ENCODE results near the gene CEP20.

GRCh38 chr16:15870011-15870410 lies 18.4 kb downstream of the CEP20 start:
- TF ChIP-seq, protein P1, sequence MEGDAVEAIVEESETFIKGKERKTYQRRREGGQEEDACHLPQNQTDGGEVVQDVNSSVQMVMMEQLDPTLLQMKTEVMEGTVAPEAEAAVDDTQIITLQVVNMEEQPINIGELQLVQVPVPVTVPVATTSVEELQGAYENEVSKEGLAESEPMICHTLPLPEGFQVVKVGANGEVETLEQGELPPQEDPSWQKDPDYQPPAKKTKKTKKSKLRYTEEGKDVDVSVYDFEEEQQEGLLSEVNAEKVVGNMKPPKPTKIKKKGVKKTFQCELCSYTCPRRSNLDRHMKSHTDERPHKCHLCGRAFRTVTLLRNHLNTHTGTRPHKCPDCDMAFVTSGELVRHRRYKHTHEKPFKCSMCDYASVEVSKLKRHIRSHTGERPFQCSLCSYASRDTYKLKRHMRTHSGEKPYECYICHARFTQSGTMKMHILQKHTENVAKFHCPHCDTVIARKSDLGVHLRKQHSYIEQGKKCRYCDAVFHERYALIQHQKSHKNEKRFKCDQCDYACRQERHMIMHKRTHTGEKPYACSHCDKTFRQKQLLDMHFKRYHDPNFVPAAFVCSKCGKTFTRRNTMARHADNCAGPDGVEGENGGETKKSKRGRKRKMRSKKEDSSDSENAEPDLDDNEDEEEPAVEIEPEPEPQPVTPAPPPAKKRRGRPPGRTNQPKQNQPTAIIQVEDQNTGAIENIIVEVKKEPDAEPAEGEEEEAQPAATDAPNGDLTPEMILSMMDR (IDR thresholded peaks at IDR 0.05): no peak
- TF ChIP-seq, protein P2, sequence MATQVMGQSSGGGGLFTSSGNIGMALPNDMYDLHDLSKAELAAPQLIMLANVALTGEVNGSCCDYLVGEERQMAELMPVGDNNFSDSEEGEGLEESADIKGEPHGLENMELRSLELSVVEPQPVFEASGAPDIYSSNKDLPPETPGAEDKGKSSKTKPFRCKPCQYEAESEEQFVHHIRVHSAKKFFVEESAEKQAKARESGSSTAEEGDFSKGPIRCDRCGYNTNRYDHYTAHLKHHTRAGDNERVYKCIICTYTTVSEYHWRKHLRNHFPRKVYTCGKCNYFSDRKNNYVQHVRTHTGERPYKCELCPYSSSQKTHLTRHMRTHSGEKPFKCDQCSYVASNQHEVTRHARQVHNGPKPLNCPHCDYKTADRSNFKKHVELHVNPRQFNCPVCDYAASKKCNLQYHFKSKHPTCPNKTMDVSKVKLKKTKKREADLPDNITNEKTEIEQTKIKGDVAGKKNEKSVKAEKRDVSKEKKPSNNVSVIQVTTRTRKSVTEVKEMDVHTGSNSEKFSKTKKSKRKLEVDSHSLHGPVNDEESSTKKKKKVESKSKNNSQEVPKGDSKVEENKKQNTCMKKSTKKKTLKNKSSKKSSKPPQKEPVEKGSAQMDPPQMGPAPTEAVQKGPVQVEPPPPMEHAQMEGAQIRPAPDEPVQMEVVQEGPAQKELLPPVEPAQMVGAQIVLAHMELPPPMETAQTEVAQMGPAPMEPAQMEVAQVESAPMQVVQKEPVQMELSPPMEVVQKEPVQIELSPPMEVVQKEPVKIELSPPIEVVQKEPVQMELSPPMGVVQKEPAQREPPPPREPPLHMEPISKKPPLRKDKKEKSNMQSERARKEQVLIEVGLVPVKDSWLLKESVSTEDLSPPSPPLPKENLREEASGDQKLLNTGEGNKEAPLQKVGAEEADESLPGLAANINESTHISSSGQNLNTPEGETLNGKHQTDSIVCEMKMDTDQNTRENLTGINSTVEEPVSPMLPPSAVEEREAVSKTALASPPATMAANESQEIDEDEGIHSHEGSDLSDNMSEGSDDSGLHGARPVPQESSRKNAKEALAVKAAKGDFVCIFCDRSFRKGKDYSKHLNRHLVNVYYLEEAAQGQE (IDR thresholded peaks at IDR 0.05; ENCODE audit: low read depth, low read length): no peak
- no peak for TF ChIP-seq MXI1 (IDR thresholded peaks at IDR 0.05; ENCODE audit: low read depth, low read length)
- no peak for TF ChIP-seq EZH2phosphoT487 (IDR thresholded peaks at IDR 0.05; ENCODE audit: borderline replicate concordance, low read depth)
- no peak for TF ChIP-seq POLR2AphosphoS5 (IDR thresholded peaks at IDR 0.05; ENCODE audit: low read depth, low read length)
- no peak for TF ChIP-seq GABPA (IDR thresholded peaks at IDR 0.05; ENCODE audit: low read depth)
- TF ChIP-seq RAD21 (IDR thresholded peaks at IDR 0.05; ENCODE audit: low read length): no peak
- TF ChIP-seq ELF1 (IDR thresholded peaks at IDR 0.05): no peak
- TF ChIP-seq, protein P3, sequence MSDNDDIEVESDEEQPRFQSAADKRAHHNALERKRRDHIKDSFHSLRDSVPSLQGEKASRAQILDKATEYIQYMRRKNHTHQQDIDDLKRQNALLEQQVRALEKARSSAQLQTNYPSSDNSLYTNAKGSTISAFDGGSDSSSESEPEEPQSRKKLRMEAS (IDR thresholded peaks at IDR 0.05; ENCODE audit: low read depth): no peak
- no peak for TF ChIP-seq MEF2A (IDR thresholded peaks at IDR 0.05; ENCODE audit: borderline replicate concordance, low read depth)
- no peak for TF ChIP-seq TCF12 (IDR thresholded peaks at IDR 0.05)
